ENCODE data around the gene SKAP1.

DNA sequence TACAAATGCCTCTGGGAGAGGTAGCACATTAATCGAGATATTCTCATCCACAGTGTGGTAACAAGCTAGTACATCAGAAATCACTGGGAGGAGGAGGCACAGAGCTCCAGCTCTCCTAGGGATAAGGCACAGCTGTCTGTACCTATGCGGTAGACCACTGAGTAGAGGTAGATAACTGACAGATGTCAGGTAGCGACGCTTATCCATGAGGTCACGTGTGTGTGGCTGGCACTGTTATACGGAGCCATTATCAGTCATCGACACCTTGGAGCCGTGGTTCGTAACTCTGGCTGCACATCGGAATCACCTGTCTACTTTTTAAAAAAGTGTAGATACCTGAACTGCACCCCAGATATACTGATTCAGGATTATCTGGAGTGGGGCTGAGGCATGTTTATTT is 220.0 kb downstream of the SKAP1 start:
- TF ChIP-seq, protein P1, sequence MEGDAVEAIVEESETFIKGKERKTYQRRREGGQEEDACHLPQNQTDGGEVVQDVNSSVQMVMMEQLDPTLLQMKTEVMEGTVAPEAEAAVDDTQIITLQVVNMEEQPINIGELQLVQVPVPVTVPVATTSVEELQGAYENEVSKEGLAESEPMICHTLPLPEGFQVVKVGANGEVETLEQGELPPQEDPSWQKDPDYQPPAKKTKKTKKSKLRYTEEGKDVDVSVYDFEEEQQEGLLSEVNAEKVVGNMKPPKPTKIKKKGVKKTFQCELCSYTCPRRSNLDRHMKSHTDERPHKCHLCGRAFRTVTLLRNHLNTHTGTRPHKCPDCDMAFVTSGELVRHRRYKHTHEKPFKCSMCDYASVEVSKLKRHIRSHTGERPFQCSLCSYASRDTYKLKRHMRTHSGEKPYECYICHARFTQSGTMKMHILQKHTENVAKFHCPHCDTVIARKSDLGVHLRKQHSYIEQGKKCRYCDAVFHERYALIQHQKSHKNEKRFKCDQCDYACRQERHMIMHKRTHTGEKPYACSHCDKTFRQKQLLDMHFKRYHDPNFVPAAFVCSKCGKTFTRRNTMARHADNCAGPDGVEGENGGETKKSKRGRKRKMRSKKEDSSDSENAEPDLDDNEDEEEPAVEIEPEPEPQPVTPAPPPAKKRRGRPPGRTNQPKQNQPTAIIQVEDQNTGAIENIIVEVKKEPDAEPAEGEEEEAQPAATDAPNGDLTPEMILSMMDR (conservative IDR thresholded peaks at IDR 0.05; ENCODE audit: low read length): no peak
- TF ChIP-seq EZH2phosphoT487 (IDR thresholded peaks at IDR 0.05; ENCODE audit: borderline replicate concordance, low read depth, low read length): no peak

Measured in OCI-LY7 (cell line).